ENCODE measurements around the gene DEPP1. TPM values are rescaled to one million over a fixed set of nuclear protein-coding genes. Genes with fewer than 3 reads are reported as not detected.

The DEPP1 gene
- total and polyA plus RNA-seq, 9 donors = 35.6 to 603 (median 174) TPM

- Histone ChIP-seq H3K27me3 (no peaks in the 10 kb centered on the region), H3K27ac (no peak overlapping the region), H3K4me1 (ENCODE audit: insufficient read depth) (peaks cover 2% of the 10 kb centered on the region), H3K36me3 (no peaks in the 10 kb centered on the region), H3K4me3 (no peak overlapping the region), H3K9me3 (no peaks in the 10 kb centered on the region)
- whole genome bisulfite sequencing, 3 donors = 39 to 45% (median 42%) methylated on average over 2 of the region's 2 CpGs
- intact Hi-C loops (cut with DNase I) = no loop called here
- DNase-seq = peak in 2 of 5 donors; percentile 24 to 51
- TF ChIP-seq CTCF (IDR thresholded peaks at IDR 0.05) = no peak
- no peak for TF ChIP-seq POLR2A (IDR thresholded peaks at IDR 0.05)
- TF ChIP-seq EP300 (IDR thresholded peaks at IDR 0.05) = no peak
Observed at GRCh38 chr10:44927352-44927751, 51.3 kb downstream of the DEPP1 start.

GRCh38 chr10:44926751-44927351 is 51.8 kb downstream of the DEPP1 start:
- H3K4me1 ChIP-seq (ENCODE audit: insufficient read depth) = peaks cover 2% of the 10 kb centered on the region
- WGBS, 3 donors = 61 to 69% (median 64%) methylated on average over 10 of the region's 10 CpGs
- intact Hi-C loops (cut with DNase I) = no loop called here
- H3K36me3 ChIP-seq = no peaks in the 10 kb centered on the region
- H3K27me3 ChIP-seq = no peaks in the 10 kb centered on the region
- DNase-seq = no peak
- TF ChIP-seq CTCF (IDR thresholded peaks at IDR 0.05) = no peak
- TF ChIP-seq EP300 (IDR thresholded peaks at IDR 0.05) = no peak
- TF ChIP-seq POLR2A (IDR thresholded peaks at IDR 0.05) = no peak
- H3K4me3 ChIP-seq = no peak overlapping the region
- no peaks in the 10 kb centered on the region for H3K9me3 ChIP-seq
- H3K27ac ChIP-seq = no peak overlapping the region

Other genes with a start within 250 kb of the DEPP1 start
- gene TMEM72, start 67.5 kb downstream of the DEPP1 start, total RNA-seq = not detected
- gene TMEM72, start 67.5 kb downstream of the DEPP1 start, polyA plus RNA-seq = under 1 TPM in 1 of 2 donors, not detected in 1; 0.05 TPM
- gene RASSF4, start 19.0 kb downstream of the DEPP1 start, total RNA-seq = 10 to 100 TPM in 3 of 7 donors, 1 to 10 TPM in 4; 4.8 to 21.9 (median 7.3) TPM
- 1 to 10 TPM; 8.1 to 9.7 TPM for gene RASSF4, start 19.0 kb downstream of the DEPP1 start, polyA plus RNA-seq
- 10 to 100 TPM; 19.4 to 38.0 (median 28.6) TPM for gene ZNF22, start 22.1 kb upstream of the DEPP1 start, total RNA-seq
- 10 to 100 TPM; 25.5 to 27.4 TPM for gene ZNF22, start 22.1 kb upstream of the DEPP1 start, polyA plus RNA-seq